GM12874 (cell line): ENCODE data around the gene TLCD3A.

ENCODE experiments used
- TF ChIP-seq, protein P1 (sequence below): IDR thresholded peaks from 2 replicates; pipeline ENCODE4 v1.5.1; 2011; ENCODE audit warnings: low read depth, mild to moderate bottlenecking, control low read depth, low read length, moderate library complexity; ENCODE audit not compliant: insufficient read depth

The TLCD3A gene

DNA sequence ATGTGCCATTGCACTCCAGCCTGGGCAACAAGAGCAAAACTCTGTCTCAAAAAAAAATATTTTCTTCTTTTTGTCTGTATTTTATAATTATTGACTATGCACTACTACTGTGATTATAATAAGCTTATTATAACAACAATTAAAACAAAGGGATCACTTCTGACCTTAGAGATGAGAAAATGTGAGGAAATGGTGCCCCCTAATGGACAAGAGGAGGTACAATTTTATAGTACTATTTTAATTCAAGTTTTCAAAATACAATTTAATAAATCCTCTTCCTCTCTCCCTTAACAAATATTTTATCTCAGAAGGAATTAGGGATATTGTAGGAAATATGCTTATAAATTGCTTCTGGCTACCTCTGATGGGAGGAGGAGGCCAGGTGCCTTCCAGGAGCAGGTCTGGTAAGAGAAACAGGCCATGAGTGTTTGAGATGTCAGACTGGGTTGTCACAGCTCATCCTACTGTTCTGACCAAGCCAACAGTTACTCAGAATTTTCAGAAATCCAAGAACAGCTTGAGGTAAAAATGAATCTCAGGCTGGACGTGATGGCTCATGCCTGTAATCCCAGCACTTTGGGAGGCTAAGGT is 31.8 kb upstream of the TLCD3A start:
- TF ChIP-seq, protein P1, sequence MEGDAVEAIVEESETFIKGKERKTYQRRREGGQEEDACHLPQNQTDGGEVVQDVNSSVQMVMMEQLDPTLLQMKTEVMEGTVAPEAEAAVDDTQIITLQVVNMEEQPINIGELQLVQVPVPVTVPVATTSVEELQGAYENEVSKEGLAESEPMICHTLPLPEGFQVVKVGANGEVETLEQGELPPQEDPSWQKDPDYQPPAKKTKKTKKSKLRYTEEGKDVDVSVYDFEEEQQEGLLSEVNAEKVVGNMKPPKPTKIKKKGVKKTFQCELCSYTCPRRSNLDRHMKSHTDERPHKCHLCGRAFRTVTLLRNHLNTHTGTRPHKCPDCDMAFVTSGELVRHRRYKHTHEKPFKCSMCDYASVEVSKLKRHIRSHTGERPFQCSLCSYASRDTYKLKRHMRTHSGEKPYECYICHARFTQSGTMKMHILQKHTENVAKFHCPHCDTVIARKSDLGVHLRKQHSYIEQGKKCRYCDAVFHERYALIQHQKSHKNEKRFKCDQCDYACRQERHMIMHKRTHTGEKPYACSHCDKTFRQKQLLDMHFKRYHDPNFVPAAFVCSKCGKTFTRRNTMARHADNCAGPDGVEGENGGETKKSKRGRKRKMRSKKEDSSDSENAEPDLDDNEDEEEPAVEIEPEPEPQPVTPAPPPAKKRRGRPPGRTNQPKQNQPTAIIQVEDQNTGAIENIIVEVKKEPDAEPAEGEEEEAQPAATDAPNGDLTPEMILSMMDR: peak; percentile 18; the same call in 1 of the 2 replicates

DNA sequence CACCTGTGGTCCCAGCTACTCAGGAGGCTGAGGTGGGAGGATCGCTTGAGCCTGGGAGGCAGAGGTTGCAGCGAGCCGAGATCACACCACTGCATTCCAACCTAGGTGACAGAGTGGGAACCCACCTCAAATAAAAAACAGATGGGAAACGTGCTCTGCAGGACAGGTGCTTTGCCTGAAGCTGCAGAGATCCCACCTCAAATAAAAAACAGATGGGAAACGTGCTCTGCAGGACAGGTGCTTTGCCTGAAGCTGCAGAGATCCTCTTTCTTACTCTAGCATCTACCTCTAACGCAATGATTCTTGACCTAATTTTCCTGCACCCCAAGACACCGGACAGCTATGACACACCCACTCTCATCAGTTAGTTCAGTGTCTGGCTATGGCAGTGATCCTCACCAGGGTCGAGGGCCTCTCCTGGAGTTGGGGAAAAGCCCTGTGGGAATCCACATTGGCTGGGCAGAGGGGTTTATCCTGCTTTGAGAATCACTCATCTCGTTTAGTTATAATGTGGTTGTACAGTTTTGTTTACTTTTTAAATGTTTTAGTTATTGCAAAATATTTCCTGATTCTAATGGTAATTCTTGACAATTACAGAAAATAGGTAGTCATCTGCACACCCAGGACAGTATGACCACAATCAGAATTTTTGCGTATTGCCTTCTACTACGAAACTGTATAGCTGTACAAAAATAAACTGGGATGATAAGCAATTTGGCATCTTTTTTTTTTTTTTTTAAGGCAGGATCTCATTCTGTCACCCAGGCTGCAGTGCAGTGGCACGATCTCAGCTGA is 29.1 kb upstream of the TLCD3A start:
- TF ChIP-seq, protein P1: no peak

DNA sequence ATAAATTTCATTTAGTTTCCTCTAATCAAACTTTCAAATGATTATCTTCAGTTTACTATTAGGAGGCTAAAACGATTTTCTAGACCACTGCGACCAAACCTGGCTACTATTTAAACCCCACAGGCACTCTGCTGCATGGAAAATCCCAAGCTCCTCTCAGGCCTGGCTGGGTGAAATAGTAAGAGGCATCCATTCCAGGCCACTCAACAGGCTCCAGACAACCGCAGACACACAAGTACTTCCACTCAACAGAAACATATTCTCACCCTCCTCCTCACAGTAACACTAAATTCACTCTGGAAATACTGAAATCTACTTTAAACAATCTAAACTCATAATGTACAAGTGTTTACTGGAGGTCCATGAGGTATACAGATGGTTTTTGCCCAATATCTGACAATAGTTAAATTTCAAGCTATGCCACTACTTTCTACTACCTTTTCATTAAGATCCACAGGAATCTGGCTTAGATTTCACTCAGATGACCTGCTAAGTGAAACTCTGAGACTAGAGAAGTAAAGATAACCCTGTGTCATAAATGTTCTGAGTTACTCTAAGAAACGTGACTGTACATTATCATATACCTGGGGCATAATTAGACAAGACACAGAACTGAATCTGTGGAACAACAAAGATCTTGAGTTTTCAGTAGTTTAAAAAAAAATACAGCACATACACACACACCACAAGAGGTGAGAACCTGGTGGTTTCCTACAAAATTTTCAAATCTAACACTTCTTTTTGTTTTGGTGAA is 28.1 kb upstream of the TLCD3A start:
- TF ChIP-seq, protein P1: no peak

DNA sequence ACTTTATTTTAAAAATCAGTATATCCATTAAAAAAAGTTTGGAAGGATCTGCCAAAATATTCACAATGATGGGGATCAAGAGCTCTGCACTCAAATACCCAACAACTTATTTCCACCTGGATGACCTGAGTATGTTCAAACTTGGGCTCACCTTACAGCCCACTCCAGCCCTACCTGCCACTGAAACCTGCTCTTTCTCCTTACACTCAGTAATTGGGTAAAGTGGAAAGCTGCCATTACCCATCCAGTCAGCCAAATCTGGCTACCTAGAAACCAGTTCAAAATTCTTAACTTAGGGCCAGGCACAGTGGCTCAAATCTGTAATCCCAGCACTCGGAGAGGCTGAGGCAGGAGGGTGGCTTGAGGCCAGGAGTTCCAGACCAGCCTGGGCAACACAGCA is 27.4 kb upstream of the TLCD3A start:
- TF ChIP-seq, protein P1: no peak

DNA sequence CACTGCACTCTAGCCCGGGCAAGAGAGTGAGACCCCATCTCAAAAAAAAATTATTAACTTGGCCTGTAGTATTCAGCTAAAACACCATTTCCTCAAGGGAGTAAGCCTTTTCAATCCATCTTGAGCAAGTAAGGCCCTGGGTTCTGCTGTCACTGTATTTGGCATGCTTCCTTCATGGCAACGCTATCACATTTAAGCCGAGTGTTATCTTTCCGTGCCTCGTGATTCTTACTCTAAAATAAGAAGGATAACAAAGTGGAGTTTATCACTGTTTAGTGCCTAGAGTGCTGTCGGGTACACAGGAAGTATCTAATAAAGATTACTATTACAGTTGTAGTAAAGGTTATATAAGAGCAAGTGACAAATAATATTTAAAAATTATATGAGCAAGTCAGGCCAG is 26.5 kb upstream of the TLCD3A start:
- TF ChIP-seq, protein P1: no peak

DNA sequence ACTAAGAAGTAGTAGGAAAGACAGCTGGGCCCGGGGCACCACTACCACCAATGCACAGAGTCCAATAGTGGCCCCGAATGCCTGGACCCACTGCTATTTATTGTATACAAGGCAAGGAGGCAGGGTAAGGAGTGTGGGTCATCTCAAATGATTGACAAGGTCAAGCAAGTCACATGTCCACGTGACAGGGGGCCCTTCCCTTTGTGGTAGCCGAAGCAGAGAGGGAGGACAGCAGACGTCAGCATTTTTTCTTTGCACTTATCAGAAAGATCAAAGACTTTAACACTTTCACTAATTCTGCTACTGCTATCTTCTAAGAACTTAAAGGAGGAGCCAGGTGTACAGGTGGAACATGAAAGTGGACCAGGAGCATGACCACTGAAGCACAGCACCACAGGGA is 24.3 kb upstream of the TLCD3A start:
- TF ChIP-seq, protein P1: no peak

DNA sequence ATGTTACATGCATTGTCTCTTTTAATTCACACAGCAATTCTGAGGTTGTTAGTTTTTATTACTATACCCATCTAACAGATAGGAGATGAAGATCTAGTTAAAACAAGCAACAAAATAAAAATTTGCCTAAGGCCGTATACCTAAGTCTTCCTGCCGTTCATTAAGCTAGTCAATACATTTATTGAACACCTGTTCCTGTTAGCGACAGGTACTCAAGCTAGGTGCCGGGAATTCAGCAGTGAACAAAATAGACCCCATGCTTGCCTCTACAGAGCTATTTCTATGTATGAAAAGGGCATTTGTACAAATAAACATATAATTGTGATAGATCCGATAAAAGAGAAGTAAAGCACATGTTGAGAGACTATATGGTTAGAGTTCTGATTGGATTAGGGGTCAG is 14.3 kb upstream of the TLCD3A start:
- TF ChIP-seq, protein P1: no peak
